HG03520 (cell line): Measurements from ENCODE around the gene ACADS.

Experiments
- ATAC-seq: cut with Tn5 transposase; IDR thresholded peaks from one replicate; pipeline ENCODE4 v1.9.1; 2021; ENCODE audit warnings: mild to moderate bottlenecking, moderate library complexity; ENCODE audit not compliant: unreplicated experiment

ACADS gene

DNA sequence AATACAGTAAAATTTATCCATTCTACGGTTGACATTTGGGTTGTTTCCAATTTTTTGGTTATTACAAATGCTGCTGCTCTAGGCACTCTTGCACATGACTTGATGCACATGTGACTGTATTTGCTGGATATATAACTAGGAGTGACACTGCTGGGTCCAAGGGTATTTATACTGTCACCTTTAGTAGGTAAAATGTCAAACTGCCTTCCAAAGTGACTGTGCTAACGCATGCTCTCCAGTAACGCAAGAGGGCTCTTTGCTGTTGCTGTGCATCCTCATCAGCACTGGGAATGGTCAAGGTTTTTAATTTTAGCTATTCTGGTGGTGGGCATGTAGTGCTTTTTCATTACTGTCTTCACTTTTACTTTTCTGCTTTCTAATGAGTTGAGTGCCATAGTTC, 62.3 kb downstream of the ACADS start:
- ATAC-seq, result no peak
